ENCODE data around the gene FBXW10B.

GRCh38 chr17:15649861-15650421 is 30.4 kb upstream of the FBXW10B start:
- TF ChIP-seq CTCF (conservative IDR thresholded peaks at IDR 0.05; ENCODE audit: low read depth, low read length) (no peak), EZH2 (IDR thresholded peaks at IDR 0.05; ENCODE audit: borderline replicate concordance, low read depth, low read length, poor library complexity, severe bottlenecking) (no peak)
